ENCODE data around the gene TEX10.
"Not testable (repeated sequence)": the region's sequence is repeated elsewhere in the genome, so short reads cannot be mapped to it uniquely, and the experiment has no call there.

The TEX10 gene

GRCh38 chr9:100341889-100342288, 10.9 kb downstream of the TEX10 start:
- DNase-seq: no peak

- DNase-seq: no peak
These were observed 12.5 kb downstream of the TEX10 start for GRCh38 chr9:100340224-100340623.

- not testable (repeated sequence) for DNase-seq
These were observed 14.0 kb downstream of the TEX10 start for GRCh38 chr9:100338736-100339135.

GRCh38 chr9:100324594-100325200, 28.0 kb downstream of the TEX10 start:
- peak; percentile 3 for DNase-seq

GRCh38 chr9:100322954-100323536, 29.7 kb downstream of the TEX10 start:
- no peak for DNase-seq

- no peak for DNase-seq
These were observed 35.0 kb downstream of the TEX10 start for GRCh38 chr9:100317706-100318105.

GRCh38 chr9:100315561-100315960, 37.2 kb downstream of the TEX10 start:
- DNase-seq: no peak

- no peak for DNase-seq
These were observed 42.8 kb downstream of the TEX10 start for GRCh38 chr9:100309992-100310391.

- DNase-seq: no peak
These were observed 43.7 kb downstream of the TEX10 start for GRCh38 chr9:100308965-100309564.

GRCh38 chr9:100307080-100307479, 45.7 kb downstream of the TEX10 start:
- DNase-seq: no peak

- no peak for DNase-seq
These were observed 46.5 kb downstream of the TEX10 start for GRCh38 chr9:100306283-100306682.

- no peak for DNase-seq
These were observed 49.0 kb downstream of the TEX10 start for GRCh38 chr9:100303747-100304146.

GRCh38 chr9:100298378-100298777, 54.4 kb downstream of the TEX10 start:
- no peak for DNase-seq

- no peak for DNase-seq
These were observed 56.3 kb downstream of the TEX10 start for GRCh38 chr9:100296407-100296806.

GRCh38 chr9:100295240-100295639, 57.5 kb downstream of the TEX10 start:
- DNase-seq: no peak

- no peak for DNase-seq
These were observed 57.9 kb downstream of the TEX10 start for GRCh38 chr9:100294806-100295205.

- no peak for DNase-seq
These were observed 58.4 kb downstream of the TEX10 start for GRCh38 chr9:100294341-100294740.

- no peak for DNase-seq
These were observed 60.3 kb downstream of the TEX10 start for GRCh38 chr9:100292414-100292813.

- DNase-seq: no peak
These were observed 62.0 kb downstream of the TEX10 start for GRCh38 chr9:100290714-100291113.

- DNase-seq: no peak
These were observed 65.6 kb downstream of the TEX10 start for GRCh38 chr9:100287186-100287585.

- DNase-seq: no peak
These were observed 66.5 kb downstream of the TEX10 start for GRCh38 chr9:100286257-100286656.

- no peak for DNase-seq
These were observed 67.1 kb downstream of the TEX10 start for GRCh38 chr9:100285601-100286000.

- no peak for DNase-seq
These were observed 67.7 kb downstream of the TEX10 start for GRCh38 chr9:100285080-100285479.

- no peak for DNase-seq
These were observed 68.5 kb downstream of the TEX10 start for GRCh38 chr9:100284247-100284646.

- no peak for DNase-seq
These were observed 70.4 kb downstream of the TEX10 start for GRCh38 chr9:100282388-100282719.

Data from NCI-H2171 (cell line).